ENCODE measurements around the gene HAO1.

HAO1 gene

GRCh38 chr20:7897781-7898364 lies 42.4 kb downstream of the HAO1 start:
- ChIA-PET CTCF (no interaction called here), POLR2A (ENCODE audit: low non-redundant PET) (interaction anchor here (0.7 kb wide), 1 partner anchor 10 kb away, joined by 3 read pairs; no protein-coding TSS in a partner anchor)
- DNase-seq (ENCODE audit: low spot score) = no peak
- H3K27ac ChIP-seq = no peak overlapping the region
- no peak for TF ChIP-seq CTCF (conservative IDR thresholded peaks at IDR 0.05; ENCODE audit: low read depth)

GRCh38 chr20:7893014-7893730 lies 47.1 kb downstream of the HAO1 start:
- no peak for TF ChIP-seq CTCF (conservative IDR thresholded peaks at IDR 0.05; ENCODE audit: low read depth)
- H3K27ac ChIP-seq = no peak overlapping the region
- ChIA-PET POLR2A (ENCODE audit: low non-redundant PET) (no interaction called here), CTCF (no interaction called here)
- peak; percentile 14 for DNase-seq (ENCODE audit: low spot score)

- TF ChIP-seq CTCF (conservative IDR thresholded peaks at IDR 0.05; ENCODE audit: low read depth) = no peak
- ChIA-PET POLR2A (ENCODE audit: low non-redundant PET) (no interaction called here), CTCF (no interaction called here)
- no peak for DNase-seq (ENCODE audit: low spot score)
- no peak overlapping the region for H3K27ac ChIP-seq
Observed at GRCh38 chr20:7891705-7892104, 48.6 kb downstream of the HAO1 start.

GRCh38 chr20:7889736-7890135 lies 50.5 kb downstream of the HAO1 start:
- DNase-seq (ENCODE audit: low spot score) = no peak
- ChIA-PET POLR2A (ENCODE audit: low non-redundant PET) (no interaction called here), CTCF (no interaction called here)
- TF ChIP-seq CTCF (conservative IDR thresholded peaks at IDR 0.05; ENCODE audit: low read depth) = no peak
- no peak overlapping the region for H3K27ac ChIP-seq

GRCh38 chr20:7883741-7884140 lies 56.5 kb downstream of the HAO1 start:
- no peak for TF ChIP-seq CTCF (conservative IDR thresholded peaks at IDR 0.05; ENCODE audit: low read depth)
- ChIA-PET CTCF (interaction anchor here (0.6 kb wide), 1 partner anchor 23 kb away, joined by 3 read pairs; no protein-coding TSS in a partner anchor), POLR2A (ENCODE audit: low non-redundant PET) (no interaction called here)
- no peak overlapping the region for H3K27ac ChIP-seq
- no peak for DNase-seq (ENCODE audit: low spot score)

GRCh38 chr20:7883309-7883708 lies 56.9 kb downstream of the HAO1 start:
- no peak for TF ChIP-seq CTCF (conservative IDR thresholded peaks at IDR 0.05; ENCODE audit: low read depth)
- ChIA-PET CTCF (no interaction called here), POLR2A (ENCODE audit: low non-redundant PET) (no interaction called here)
- DNase-seq (ENCODE audit: low spot score) = no peak
- H3K27ac ChIP-seq = no peak overlapping the region

Measured in RWPE1 (cell line).